ENCODE data around the gene ATXN1.

ATXN1 gene

DNA sequence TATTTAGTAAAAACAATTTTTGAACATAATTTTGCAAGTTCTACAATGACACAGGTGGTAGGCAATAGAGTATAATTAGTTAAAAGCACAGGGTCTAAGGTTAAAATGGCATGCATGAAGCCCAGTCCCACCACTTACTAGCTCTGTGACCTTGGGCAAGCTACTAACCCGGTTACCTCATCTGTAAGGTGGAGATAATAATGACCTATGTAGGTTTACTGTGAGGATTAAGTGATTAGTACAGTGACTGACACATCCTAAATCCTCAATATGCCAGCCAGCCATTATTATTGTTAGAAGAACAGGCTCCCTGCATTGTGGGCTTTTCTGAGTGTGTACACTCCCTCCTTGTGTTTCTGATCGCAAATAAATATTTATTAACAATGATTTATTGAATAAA is 26.2 kb downstream of the ATXN1 start:
- no peak overlapping the region for H3K4me3 ChIP-seq (ENCODE audit: low read depth, low read length)
- TF ChIP-seq CTCF (IDR thresholded peaks at IDR 0.05; ENCODE audit: borderline replicate concordance, insufficient read depth, low read depth, low read length): no peak

- TF ChIP-seq CTCF (IDR thresholded peaks at IDR 0.05; ENCODE audit: borderline replicate concordance, insufficient read depth, low read depth, low read length): no peak
- no peak overlapping the region for H3K4me3 ChIP-seq (ENCODE audit: low read depth, low read length)
Measured at GRCh38 chr6:16733085-16733484, 28.2 kb downstream of the ATXN1 start.

GRCh38 chr6:16731478-16732051 is 29.7 kb downstream of the ATXN1 start:
- H3K4me3 ChIP-seq (ENCODE audit: low read depth, low read length): no peak overlapping the region
- no peak for TF ChIP-seq CTCF (IDR thresholded peaks at IDR 0.05; ENCODE audit: borderline replicate concordance, insufficient read depth, low read depth, low read length)

GRCh38 chr6:16730738-16731477 is 30.4 kb downstream of the ATXN1 start:
- no peak overlapping the region for H3K4me3 ChIP-seq (ENCODE audit: low read depth, low read length)
- no peak for TF ChIP-seq CTCF (IDR thresholded peaks at IDR 0.05; ENCODE audit: borderline replicate concordance, insufficient read depth, low read depth, low read length)

DNA sequence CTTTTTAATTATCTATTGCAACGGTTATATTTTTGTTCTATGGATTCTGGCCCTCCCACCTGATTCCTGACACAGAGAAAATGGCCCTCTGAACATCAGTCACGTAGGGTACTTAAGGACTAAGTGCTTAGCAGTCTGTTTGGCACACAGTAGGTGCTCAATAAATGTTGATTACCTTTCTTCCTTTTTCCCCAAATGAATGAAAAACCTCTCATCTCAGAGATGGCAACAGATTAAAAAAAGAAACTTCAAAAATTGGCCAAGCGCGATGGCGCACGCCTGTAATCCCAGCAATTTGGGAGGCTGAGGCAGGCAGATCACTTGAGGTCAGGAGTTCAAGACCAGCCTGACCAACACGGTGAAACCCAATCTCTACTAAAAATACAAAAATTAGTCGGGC is 31.5 kb downstream of the ATXN1 start:
- H3K4me3 ChIP-seq (ENCODE audit: low read depth, low read length): no peak overlapping the region
- TF ChIP-seq CTCF (IDR thresholded peaks at IDR 0.05; ENCODE audit: borderline replicate concordance, insufficient read depth, low read depth, low read length): no peak

- no peak for TF ChIP-seq CTCF (IDR thresholded peaks at IDR 0.05; ENCODE audit: borderline replicate concordance, insufficient read depth, low read depth, low read length)
- no peak overlapping the region for H3K4me3 ChIP-seq (ENCODE audit: low read depth, low read length)
Measured at GRCh38 chr6:16729183-16729691, 32.0 kb downstream of the ATXN1 start.

Measured in GM12875 (cell line).